ENCODE results near the gene KLHL29. TPM values are rescaled to one million over a fixed set of nuclear protein-coding genes. Genes with fewer than 3 reads are reported as not detected.

KLHL29 gene
- total and polyA plus RNA-seq, 2 of the 13 experiments (the other 11 are each of a cell fraction or from before 2014, with no cell fraction given) = 0.01 TPM; not detected in 1

DNA sequence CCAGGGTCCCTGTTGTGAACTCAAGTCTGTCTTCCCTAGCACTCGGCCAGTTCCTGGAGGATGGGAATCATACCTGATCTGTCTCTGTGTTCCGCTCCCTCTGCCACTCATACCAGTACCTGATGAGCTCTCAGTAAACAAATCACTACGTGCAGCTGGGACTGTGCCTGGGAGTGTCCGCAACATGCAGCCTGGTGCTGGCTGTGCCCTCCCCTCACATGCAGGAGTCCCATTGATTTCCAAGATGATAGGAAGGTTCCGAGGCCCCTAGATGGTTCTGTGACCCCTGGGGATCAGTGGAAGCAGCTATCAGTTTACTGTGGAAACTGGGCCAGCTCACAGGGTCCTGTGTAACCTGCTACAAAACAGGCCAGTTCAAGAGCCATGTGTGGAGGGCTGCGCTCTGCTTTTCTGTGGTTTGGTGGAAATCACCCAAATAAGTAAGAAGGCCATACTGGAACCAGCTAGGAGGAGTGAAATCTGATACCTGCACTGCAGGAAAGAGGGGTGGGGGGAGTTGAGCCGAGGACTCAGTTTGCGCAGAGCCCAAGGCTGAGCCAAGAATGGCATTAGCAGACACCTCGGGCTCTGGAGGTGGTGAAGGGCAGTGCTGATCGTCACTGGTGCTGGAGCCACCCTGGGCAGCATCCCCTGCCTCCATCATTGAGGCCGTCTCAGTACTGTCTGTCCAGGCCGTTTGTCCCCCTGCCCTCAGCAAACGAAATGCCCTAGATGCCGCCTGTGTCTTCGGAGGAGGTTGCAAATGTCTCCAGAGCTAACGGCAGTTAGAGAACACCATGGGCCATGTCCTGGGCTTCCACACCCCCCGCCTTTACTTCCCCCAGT lies 93.3 kb downstream of the KLHL29 start (continued):
- TF ChIP-seq, protein P1, sequence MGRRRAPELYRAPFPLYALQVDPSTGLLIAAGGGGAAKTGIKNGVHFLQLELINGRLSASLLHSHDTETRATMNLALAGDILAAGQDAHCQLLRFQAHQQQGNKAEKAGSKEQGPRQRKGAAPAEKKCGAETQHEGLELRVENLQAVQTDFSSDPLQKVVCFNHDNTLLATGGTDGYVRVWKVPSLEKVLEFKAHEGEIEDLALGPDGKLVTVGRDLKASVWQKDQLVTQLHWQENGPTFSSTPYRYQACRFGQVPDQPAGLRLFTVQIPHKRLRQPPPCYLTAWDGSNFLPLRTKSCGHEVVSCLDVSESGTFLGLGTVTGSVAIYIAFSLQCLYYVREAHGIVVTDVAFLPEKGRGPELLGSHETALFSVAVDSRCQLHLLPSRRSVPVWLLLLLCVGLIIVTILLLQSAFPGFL (CRISPR knock-in tag; IDR thresholded peaks at IDR 0.05) = no peak
- no peak for TF ChIP-seq ELF4 (CRISPR knock-in tag; IDR thresholded peaks at IDR 0.05; ENCODE audit: borderline replicate concordance)
- TF ChIP-seq FOXP1 (IDR thresholded peaks at IDR 0.05) = no peak
- TF ChIP-seq FOXP1 (CRISPR knock-in tag; IDR thresholded peaks at IDR 0.05) = no peak
- TF ChIP-seq MTF1 (CRISPR knock-in tag; IDR thresholded peaks at IDR 0.05) = no peak
- no peak for TF ChIP-seq NR3C1 (CRISPR knock-in tag; IDR thresholded peaks at IDR 0.05)
- TF ChIP-seq CEBPB (IDR thresholded peaks at IDR 0.05; ENCODE audit: borderline replicate concordance, low read depth, low read length) = no peak
- no peak for TF ChIP-seq SRSF4 (IDR thresholded peaks at IDR 0.05; ENCODE audit: low read depth, low read length, poor library complexity, severe bottlenecking)

DNA sequence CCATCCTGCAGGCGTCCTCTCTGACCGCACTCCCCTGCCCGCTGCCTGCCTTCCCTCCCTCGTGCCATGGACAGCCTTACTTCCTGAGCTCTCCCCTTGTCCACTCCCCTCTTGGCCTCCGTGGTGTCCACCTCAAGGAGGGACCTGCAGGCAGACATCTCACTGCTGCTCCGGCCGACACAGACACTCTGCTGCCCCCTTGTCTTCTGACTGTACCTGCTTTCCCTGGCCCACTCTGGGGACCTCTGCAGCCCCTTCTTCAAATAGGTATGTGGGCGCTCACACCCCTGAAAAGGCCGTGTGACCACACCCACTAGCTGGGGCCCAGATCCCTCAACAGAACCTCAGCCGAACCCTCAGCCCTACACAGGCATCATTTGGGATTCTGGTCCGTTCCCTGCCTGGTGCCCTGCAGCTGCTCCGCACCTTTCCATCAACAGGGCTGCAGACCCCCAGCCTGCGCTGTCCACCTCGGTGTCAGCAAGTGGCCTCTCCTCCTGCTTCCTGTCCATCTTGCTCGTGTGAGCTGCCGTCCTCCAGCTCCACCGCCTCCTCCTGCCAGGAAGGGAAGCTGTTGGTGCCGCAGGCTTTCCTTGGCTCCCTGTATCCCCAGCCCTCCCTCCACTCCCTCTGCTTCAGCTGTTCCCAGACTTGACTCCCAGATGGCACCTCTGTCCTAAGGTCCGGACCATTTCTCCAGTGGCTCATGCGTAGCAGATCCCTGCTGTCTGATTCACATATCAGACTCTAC lies 94.1 kb downstream of the KLHL29 start:
- intact Hi-C loops (cut with micrococcal nuclease; ENCODE audit: unreplicated experiment) (no loop called here), in situ Hi-C loops (cut with HindIII; ENCODE audit: extremely low pct_ligation_motif_present, low pct_unique_long_range_greater_than_20kb) (no loop called here)
- 58% methylated on average over 20 of the region's 20 CpGs for WGBS (ENCODE audit: low lambda C conversion rate)
- no peaks in the 10 kb centered on the region for H3K79me2 ChIP-seq (ENCODE audit: insufficient read depth, low read length)
- no peak overlapping the region for H3K4me3 ChIP-seq (replicated peaks in 1 of 3; ENCODE audit: insufficient read depth in 1 of 3, low read depth in 2 of 3, low read length in 3 of 3)
- POLR2A ChIA-PET = no interaction called here
- no TSS peak for BruUV-seq (replicated peaks)
- ATAC-seq (no peak; the same call in 2 of the 3 replicates), DNase-seq (ENCODE audit: low spot score) (no peak), FAIRE-seq (no peak)
- no peak overlapping the region for H3K4me2 ChIP-seq (ENCODE audit: low read depth, low read length)
- no peak overlapping the region for H2AFZ ChIP-seq (ENCODE audit: low read length)
- no peaks in the 10 kb centered on the region for H3K36me3 ChIP-seq (replicated peaks in 1 of 2; ENCODE audit: control insufficient read depth in 1 of 2, insufficient read depth in 2 of 2, low read length in 2 of 2)
- H3K9me3 ChIP-seq (ENCODE audit: low read length) = no peaks in the 10 kb centered on the region
- no peaks in the 10 kb centered on the region for H3K4me1 ChIP-seq (ENCODE audit: insufficient read depth, low read length)
- no peak overlapping the region for H3K9ac ChIP-seq (ENCODE audit: insufficient read depth, low read depth, low read length)
- H3K27ac ChIP-seq (ENCODE audit: extremely low read length, insufficient read depth, low read length) = no peak overlapping the region
- CTCF ChIA-PET (ENCODE audit: low intra/inter-chr PET ratio, low total read pairs) = no interaction called here
- no peaks in the 10 kb centered on the region; a peak in 1 of 5 replicates for H3K27me3 ChIP-seq (ENCODE audit: control insufficient read depth in 1 of 2, insufficient read depth in 2 of 2, low read length in 2 of 2)
- no peaks in the 10 kb centered on the region for H4K20me1 ChIP-seq (ENCODE audit: insufficient read depth, low read length)
- TF ChIP-seq TRIM24 (CRISPR knock-in tag; IDR thresholded peaks at IDR 0.05) (no peak), KDM5B (CRISPR knock-in tag; IDR thresholded peaks at IDR 0.05; ENCODE audit: borderline replicate concordance) (no peak), FOXA3 (CRISPR knock-in tag; IDR thresholded peaks at IDR 0.05) (no peak), ZNF354B (CRISPR knock-in tag; IDR thresholded peaks at IDR 0.05) (no peak), MYC (CRISPR knock-in tag; IDR thresholded peaks at IDR 0.05; ENCODE audit: borderline replicate concordance) (no peak), ZNF333 (CRISPR knock-in tag; IDR thresholded peaks at IDR 0.05; ENCODE audit: borderline replicate concordance) (no peak), STAT5B (CRISPR knock-in tag; IDR thresholded peaks at IDR 0.05) (no peak), ZNF672 (CRISPR knock-in tag; IDR thresholded peaks at IDR 0.05) (no peak), SMARCE1 (IDR thresholded peaks at IDR 0.05; ENCODE audit: borderline replicate concordance) (no peak), ZNF619 (CRISPR knock-in tag; IDR thresholded peaks at IDR 0.05) (no peak), RCOR2 (CRISPR knock-in tag; IDR thresholded peaks at IDR 0.05) (no peak), FOXA1 (IDR thresholded peaks at IDR 0.05) (no peak), FOXA1 (CRISPR knock-in tag; IDR thresholded peaks at IDR 0.05) (no peak), KMT2A (CRISPR knock-in tag; IDR thresholded peaks at IDR 0.05) (no peak)

Measured in HepG2 (cell line).